GM12878 (cell line): Measurements from ENCODE around the gene YARS1. TPM values are rescaled to one million over a fixed set of nuclear protein-coding genes. Genes with fewer than 3 reads are reported as not detected.

ENCODE experiments used
- ATAC-seq: fragments of 200-7000 bp; cut with Tn5 transposase; 3 replicates; pipeline ENCODE4 v1.9.1; 2020; ENCODE audit warnings: mild to moderate bottlenecking, moderate library complexity
- BruUV-seq: library from RNA; stranded (reverse); fragments of 400-500 nt; replicated peaks from 2 replicates; lab custom pipeline; 2021; lab: Mats Ljungman, UMichigan
- CTCF ChIA-PET: fragments of 300-600 bp; sonication (Branson Sonifier 250); formaldehyde crosslinking; extraction: SDS; loops from one replicate; lab custom pipeline; 2021; ENCODE audit warnings: inconsistent platforms; lab: Yijun Ruan, JAX
- POLR2A ChIA-PET: fragments of 350-600 bp; formaldehyde crosslinking; extraction: SDS; loops from one replicate; lab custom pipeline; 2021; ENCODE audit warnings: inconsistent platforms; lab: Charles Lee
- RAD21 ChIA-PET: fragments of 300-600 bp; sonication (Branson Sonifier 250); formaldehyde crosslinking; loops from one replicate; lab custom pipeline; 2023; ENCODE audit warnings: antibody characterized with exemption; ENCODE audit not compliant: unreplicated experiment; lab: Charles Lee
- SMC1A ChIA-PET: fragments of 300-600 bp; sonication (Branson Sonifier 250); formaldehyde crosslinking; loops from one replicate; lab custom pipeline; 2023; ENCODE audit not compliant: unreplicated experiment, uncharacterized antibody; lab: Charles Lee
- DNase-seq: peaks from one replicate; pipeline ENCODE4 v3.0.0-alpha.2; 2011; ENCODE audit warnings: low read depth, low spot score
- FAIRE-seq: peaks from 3 replicates; lab custom pipeline; 2011; peaks lifted over from hg19 to GRCh38; lab: Jason Lieb, UNC
- H2AFZ ChIP-seq: 2 replicates; pipeline ENCODE4 v1.6.0; 2011; ENCODE audit warnings: low read depth, low read length, control low read depth; ENCODE audit not compliant: control insufficient read depth
- H3K27ac ChIP-seq: 2 replicates; pipeline ENCODE4 v1.5.1; 2011; ENCODE audit warnings: control low read depth; ENCODE audit not compliant: control insufficient read depth, insufficient read depth
- H3K27me3 ChIP-seq, 2 experiments: replicated peaks in 1 of 2; 2 replicates each; pipeline versions ENCODE4 v1.6.0 to v1.6.1; 2011; ENCODE audit warnings: low read length in 1 of 2; ENCODE audit not compliant: control insufficient read depth in 2 of 2, insufficient read depth in 2 of 2
- H3K36me3 ChIP-seq, 2 experiments: 2 replicates each; pipeline ENCODE4 v1.5.1; 2011; ENCODE audit warnings: low read length in 1 of 2; ENCODE audit not compliant: control insufficient read depth in 2 of 2, insufficient read depth in 2 of 2
- H3K4me1 ChIP-seq: 2 replicates; pipeline ENCODE4 v1.6.1; 2011; ENCODE audit warnings: mild to moderate bottlenecking, low read length, moderate library complexity, mixed read lengths; ENCODE audit not compliant: control insufficient read depth, insufficient read depth
- H3K4me2 ChIP-seq: 2 replicates; pipeline ENCODE4 v1.6.0; 2011; ENCODE audit warnings: control low read depth; ENCODE audit not compliant: control insufficient read depth, insufficient read depth
- H3K4me3 ChIP-seq: fragments of 200-600 bp; sonication (generic); 2 replicates; pipeline ENCODE4 v1.5.1; 2016
- H3K79me2 ChIP-seq: 2 replicates; pipeline ENCODE4 v1.6.0; 2011; ENCODE audit warnings: low read length; ENCODE audit not compliant: control insufficient read depth, insufficient read depth
- H3K9ac ChIP-seq: 2 replicates; pipeline ENCODE4 v1.8.0; 2011; ENCODE audit warnings: low read length, control low read depth, mixed read lengths; ENCODE audit not compliant: control insufficient read depth, insufficient read depth
- H3K9me3 ChIP-seq: replicated peaks from 3 replicates; pipeline ENCODE4 v1.5.1; 2011; ENCODE audit warnings: mild to moderate bottlenecking, low read length; ENCODE audit not compliant: control insufficient read depth, insufficient read depth
- H4K20me1 ChIP-seq: 2 replicates; pipeline ENCODE4 v1.6.0; 2011; ENCODE audit not compliant: control insufficient read depth, insufficient read depth
- ATF2 ChIP-seq: IDR thresholded peaks from 2 replicates; pipeline ENCODE4 v1.6.1; 2012; ENCODE audit warnings: low read length, inconsistent platforms
- ATF7 ChIP-seq: fragments of 450-650 bp; IDR thresholded peaks from 2 replicates; pipeline ENCODE4 v1.6.1; 2016; ENCODE audit warnings: low read depth, mild to moderate bottlenecking
- FOXM1 ChIP-seq: IDR thresholded peaks from 2 replicates; pipeline ENCODE4 v1.6.1; 2012; ENCODE audit warnings: low read depth, mild to moderate bottlenecking, inconsistent platforms, low read length, moderate library complexity
- KDM1A ChIP-seq: fragments of 200-600 bp; sonication (generic); IDR thresholded peaks from 2 replicates; pipeline ENCODE4 v1.6.1; 2016; ENCODE audit warnings: borderline replicate concordance
- MYB ChIP-seq: fragments of 150-350 bp; IDR thresholded peaks from 2 replicates; pipeline ENCODE4 v1.6.1; 2014; ENCODE audit warnings: mild to moderate bottlenecking, low read depth, low read length, borderline replicate concordance
- RAD51 ChIP-seq: fragments of 450-650 bp; IDR thresholded peaks from 2 replicates; pipeline ENCODE4 v1.6.1; 2016; ENCODE audit warnings: moderate library complexity, mild to moderate bottlenecking, inconsistent platforms
- RUNX3 ChIP-seq: IDR thresholded peaks from 2 replicates; pipeline ENCODE4 v1.6.1; 2012; ENCODE audit warnings: low read length, inconsistent platforms
- WGBS: methylation state at CpG from one replicate; pipeline ENCODE4 v1.1.6; 2016; ENCODE audit warnings: low lambda C conversion rate; ENCODE audit not compliant: insufficient replicate concordance, insufficient coverage; ENCODE audit errors: missing lambda C conversion rate; 5-methylcytosine and 5-hydroxymethylcytosine counted together
- in situ Hi-C: fragments of 300-500 bp; cut with MboI; formaldehyde crosslinking; loops from 9 replicates; pipeline ENCODE4 v1.14.3; 2018; ENCODE audit warnings: mixed read lengths
- intact Hi-C: fragments of 100-400 bp; cut with micrococcal nuclease; formaldehyde crosslinking; loops from one replicate; pipeline ENCODE4 v1.14.2; 2022; ENCODE audit not compliant: unreplicated experiment
- polyA plus RNA-seq, 11 experiments: library from polyadenylated mRNA; depleted of rRNA in 4 of 11; unstranded in 6 of 11; stranded (reverse) in 5 of 11; fragments of >200 nt; fragmentation: Nextera tagmentation in 4 of 11; fragmentation: Illumina TruSeq in 1 of 11; extraction: Ambion mirVana in 4 of 11; extraction: Trizol in 1 of 11; gene quantifications; 1 replicate in 1 of 11; 2 replicates in 10 of 11; pipeline versions ENCODE4 v1.2.1 to v1.2.3, GENCODE V29; 2011 to 2016; ENCODE audit warnings: inconsistent platforms in 2 of 11, missing spikeins in 2 of 11, low read depth in 1 of 11
- total RNA-seq, 4 experiments: library from RNA; depleted of rRNA in 3 of 4; stranded (reverse); fragments of >200 nt in 3 of 4; fragmentation: Illumina TruSeq in 1 of 4; extraction: Trizol in 1 of 4; gene quantifications; 2 replicates each; pipeline versions ENCODE4 v1.2.1 to v1.2.3, GENCODE V29; 2013 to 2021

YARS1 gene
- total and polyA plus RNA-seq, 10 of the 15 experiments (the other 5 are each of a cell fraction or from before 2014, with no cell fraction given): 39.9 to 202 (median 136) TPM

- no peak overlapping the region for H3K4me2 ChIP-seq
- WGBS: 25% methylated on average over 9 of the region's 9 CpGs
- ChIA-PET RAD21 (no interaction called here), POLR2A (no interaction called here), SMC1A (no interaction called here), CTCF (no interaction called here)
- H4K20me1 ChIP-seq: no peaks in the 10 kb centered on the region
- intact Hi-C loops (no loop called here), in situ Hi-C loops (no loop called here)
- no peak overlapping the region for H3K27ac ChIP-seq
- no peak overlapping the region for H3K9ac ChIP-seq
- peaks cover 9% of the 10 kb centered on the region; the same call in 1 of the 2 replicates for H3K4me1 ChIP-seq
- H3K9me3 ChIP-seq: no peaks in the 10 kb centered on the region; the same call in 2 of the 3 replicates
- TF ChIP-seq MYB (no peak), RAD51 (no peak), ATF7 (no peak), FOXM1 (no peak), RUNX3 (peak; percentile 64), ATF2 (no peak), KDM1A (no peak)
- no peak overlapping the region for H2AFZ ChIP-seq
- FAIRE-seq (no peak), ATAC-seq (no peak), DNase-seq (no peak)
- BruUV-seq: no TSS peak
- no peak overlapping the region for H3K4me3 ChIP-seq
- H3K36me3 ChIP-seq: peaks cover 5 to 21% of the 10 kb centered on the region in 2 experiments
- no peaks in the 10 kb centered on the region for H3K27me3 ChIP-seq
- H3K79me2 ChIP-seq: no peaks in the 10 kb centered on the region
Measured at GRCh38 chr1:32801096-32801715, 16.0 kb downstream of the YARS1 start.
